ENCODE results near the gene GABARAPL1.
A peak's percentile ranks its signal among the peaks of the same experiment; 100 is the strongest.
"Not testable (repeated sequence)": the region's sequence is repeated elsewhere in the genome, so short reads cannot be mapped to it uniquely, and the experiment has no call there.

The GABARAPL1 gene

GRCh38 chr12:10197879-10198278, 14.8 kb upstream of the GABARAPL1 start:
- DNase-seq (ENCODE audit: low read depth): no peak

GRCh38 chr12:10204495-10204894, 8.2 kb upstream of the GABARAPL1 start:
- not testable (repeated sequence) for DNase-seq (ENCODE audit: low read depth)

GRCh38 chr12:10205220-10205807, 7.4 kb upstream of the GABARAPL1 start:
- DNase-seq (ENCODE audit: low read depth): no peak

GRCh38 chr12:10207136-10207535, 5.5 kb upstream of the GABARAPL1 start:
- DNase-seq (ENCODE audit: low read depth): no peak

GRCh38 chr12:10210225-10210624, 2.5 kb upstream of the GABARAPL1 start:
- DNase-seq (ENCODE audit: low read depth): no peak

GRCh38 chr12:10211101-10211939, 1.4 kb upstream of the GABARAPL1 start:
- DNase-seq (ENCODE audit: low read depth): no peak

- peak; percentile 80 for DNase-seq (ENCODE audit: low read depth)
Measured at GRCh38 chr12:10211940-10212738, 538 bp upstream of the GABARAPL1 start.

- DNase-seq (ENCODE audit: low read depth): peak; percentile 81
Measured at GRCh38 chr12:10213168-10214135, 775 bp downstream of the GABARAPL1 start.

GRCh38 chr12:10214136-10214894, 1.6 kb downstream of the GABARAPL1 start:
- DNase-seq (ENCODE audit: low read depth): no peak

- DNase-seq (ENCODE audit: low read depth): no peak
Measured at GRCh38 chr12:10214895-10215267, 2.2 kb downstream of the GABARAPL1 start.

GRCh38 chr12:10215436-10215835, 2.8 kb downstream of the GABARAPL1 start:
- DNase-seq (ENCODE audit: low read depth): no peak

GRCh38 chr12:10215946-10216345, 3.3 kb downstream of the GABARAPL1 start:
- not testable (repeated sequence) for DNase-seq (ENCODE audit: low read depth)

- no peak for DNase-seq (ENCODE audit: low read depth)
Measured at GRCh38 chr12:10218021-10218420, 5.3 kb downstream of the GABARAPL1 start.

- no peak for DNase-seq (ENCODE audit: low read depth)
Measured at GRCh38 chr12:10220398-10221077, 7.9 kb downstream of the GABARAPL1 start.

GRCh38 chr12:10221846-10222245, 9.2 kb downstream of the GABARAPL1 start:
- DNase-seq (ENCODE audit: low read depth): no peak

GRCh38 chr12:10223208-10223607, 10.5 kb downstream of the GABARAPL1 start:
- DNase-seq (ENCODE audit: low read depth): no peak

- DNase-seq (ENCODE audit: low read depth): not testable (repeated sequence)
Measured at GRCh38 chr12:10225426-10225825, 12.7 kb downstream of the GABARAPL1 start.

GRCh38 chr12:10226086-10226485, 13.4 kb downstream of the GABARAPL1 start:
- no peak for DNase-seq (ENCODE audit: low read depth)

- DNase-seq (ENCODE audit: low read depth): no peak
Measured at GRCh38 chr12:10226731-10227130, 14.1 kb downstream of the GABARAPL1 start.

- DNase-seq (ENCODE audit: low read depth): no peak
Measured at GRCh38 chr12:10227648-10228047, 15.0 kb downstream of the GABARAPL1 start.

All from T-helper 22 cell (primary cell).